DMS53 treated with DMSO at 0.1 percent for 48 hours (cell line): ENCODE results near the gene LLGL2.
"Not testable (repeated sequence)": the region's sequence is repeated elsewhere in the genome, so short reads cannot be mapped to it uniquely, and the experiment has no call there.

Experiments used
- DNase-seq: peaks from one replicate; lab custom pipeline; 2025; ENCODE audit not compliant: unreplicated experiment; lab: John Stamatoyannopoulos, UW

LLGL2 gene

GRCh38 chr17:75589919-75590303, 64.4 kb downstream of the LLGL2 start:
- DNase-seq = no peak

- no peak for DNase-seq
These were observed 64.8 kb downstream of the LLGL2 start for GRCh38 chr17:75590314-75590761.

- no peak for DNase-seq
These were observed 65.6 kb downstream of the LLGL2 start for GRCh38 chr17:75590849-75591721.

GRCh38 chr17:75591722-75592302, 66.3 kb downstream of the LLGL2 start:
- DNase-seq = no peak

- no peak for DNase-seq
These were observed 67.0 kb downstream of the LLGL2 start for GRCh38 chr17:75592348-75593020.

- DNase-seq = not testable (repeated sequence)
These were observed 67.9 kb downstream of the LLGL2 start for GRCh38 chr17:75593430-75593829.

GRCh38 chr17:75594499-75595283, 69.2 kb downstream of the LLGL2 start:
- peak; percentile 32 for DNase-seq

- no peak for DNase-seq
These were observed 69.9 kb downstream of the LLGL2 start for GRCh38 chr17:75595284-75595919.

GRCh38 chr17:75595920-75596313, 70.4 kb downstream of the LLGL2 start:
- no peak for DNase-seq

GRCh38 chr17:75596320-75597087, 71.0 kb downstream of the LLGL2 start:
- no peak for DNase-seq

GRCh38 chr17:75601057-75601987, 75.8 kb downstream of the LLGL2 start:
- peak; percentile 92 for DNase-seq

GRCh38 chr17:75602644-75603043, 77.1 kb downstream of the LLGL2 start:
- DNase-seq = no peak

- DNase-seq = no peak
These were observed 77.6 kb downstream of the LLGL2 start for GRCh38 chr17:75603123-75603522.

GRCh38 chr17:75604034-75604695, 78.7 kb downstream of the LLGL2 start:
- DNase-seq = no peak

- no peak for DNase-seq
These were observed 80.3 kb downstream of the LLGL2 start for GRCh38 chr17:75605790-75606189.

- no peak for DNase-seq
These were observed 81.6 kb downstream of the LLGL2 start for GRCh38 chr17:75607086-75607485.

GRCh38 chr17:75610103-75610984, 84.8 kb downstream of the LLGL2 start:
- DNase-seq = no peak
